WERI-Rb-1 (cell line): ENCODE results near the gene KCNJ15.

ENCODE experiments used
- DNase-seq: peaks from one replicate; pipeline ENCODE4 v3.0.0-alpha.2; 2020
- H3K27ac ChIP-seq: fragments of 250-450 bp; sonication (Bioruptor Pico); 2 replicates; pipeline ENCODE4 v1.5.1; 2020; ENCODE audit warnings: mild to moderate bottlenecking, moderate library complexity
- H3K27me3 ChIP-seq: fragments of 250-450 bp; sonication (Bioruptor Pico); 2 replicates; pipeline ENCODE4 v1.5.1; 2021; ENCODE audit warnings: mild to moderate bottlenecking, low read depth, moderate library complexity; ENCODE audit not compliant: insufficient read depth, severe bottlenecking
- H3K36me3 ChIP-seq: fragments of 250-450 bp; sonication (Bioruptor Pico); 2 replicates; pipeline ENCODE4 v1.5.1; 2020; ENCODE audit warnings: mild to moderate bottlenecking, moderate library complexity
- H3K4me3 ChIP-seq: 2 replicates; pipeline ENCODE4 v1.5.1; 2011; ENCODE audit warnings: low read depth, mild to moderate bottlenecking, control low read depth, low read length
- H3K9me3 ChIP-seq: fragments of 250-450 bp; sonication (Bioruptor Pico); 2 replicates; pipeline ENCODE4 v1.5.1; 2021; ENCODE audit warnings: mild to moderate bottlenecking, moderate library complexity; ENCODE audit not compliant: severe bottlenecking
- CTCF ChIP-seq: IDR thresholded peaks from 2 replicates; pipeline ENCODE4 v1.5.1; 2011; ENCODE audit warnings: low read depth, mild to moderate bottlenecking, control low read depth, inconsistent platforms, low read length

The KCNJ15 gene

GRCh38 chr21:38256599-38257302, at the start of gene KCNJ15:
TSS of gene KCNJ15 (plus strand) at chr21:38256991. CDS start at chr21:38299262, 42,271 bp downstream.
- Histone ChIP-seq H3K27me3 (no peaks in the 10 kb centered on the region), H3K9me3 (no peaks in the 10 kb centered on the region), H3K4me3 (no peak within 1 kb of the TSS), H3K36me3 (no peaks in the 10 kb centered on the region), H3K27ac (no peak within 1 kb of the TSS)
- no peak for TF ChIP-seq CTCF
- DNase-seq: no peak

- H3K27me3 ChIP-seq: no peaks in the 10 kb centered on the region
- TF ChIP-seq CTCF: no peak
- no peak overlapping the region for H3K27ac ChIP-seq
- no peaks in the 10 kb centered on the region for H3K36me3 ChIP-seq
- no peak overlapping the region for H3K4me3 ChIP-seq
- DNase-seq: no peak
- H3K9me3 ChIP-seq: peaks cover 4% of the 10 kb centered on the region
These were observed 48.7 kb upstream of the KCNJ15 start for GRCh38 chr21:38208118-38208517.

- no peak overlapping the region for H3K27ac ChIP-seq
- H3K36me3 ChIP-seq: no peaks in the 10 kb centered on the region
- H3K4me3 ChIP-seq: no peak overlapping the region
- no peak for TF ChIP-seq CTCF
- peaks cover 4% of the 10 kb centered on the region for H3K9me3 ChIP-seq
- no peaks in the 10 kb centered on the region for H3K27me3 ChIP-seq
- no peak for DNase-seq
These were observed 45.5 kb upstream of the KCNJ15 start for GRCh38 chr21:38211321-38211720.

- H3K9me3 ChIP-seq: peaks cover 4% of the 10 kb centered on the region
- no peak for DNase-seq
- H3K36me3 ChIP-seq: no peaks in the 10 kb centered on the region
- H3K27me3 ChIP-seq: no peaks in the 10 kb centered on the region
- no peak overlapping the region for H3K4me3 ChIP-seq
- TF ChIP-seq CTCF: no peak
- no peak overlapping the region for H3K27ac ChIP-seq
These were observed 44.1 kb upstream of the KCNJ15 start for GRCh38 chr21:38212706-38213105.

GRCh38 chr21:38219049-38219628, 37.7 kb upstream of the KCNJ15 start:
- Histone ChIP-seq H3K4me3 (no peak overlapping the region), H3K9me3 (peaks cover 13% of the 10 kb centered on the region), H3K27ac (no peak overlapping the region), H3K27me3 (no peaks in the 10 kb centered on the region), H3K36me3 (no peaks in the 10 kb centered on the region)
- peak; percentile 89 for TF ChIP-seq CTCF
- DNase-seq: peak; percentile 78
